T-helper 2 cell treated with Interferon-gamma antibody and Interleukin-4, amounts not matched to agents 100 ng/mL and 5 ng/mL, for 36 hours (primary cell): ENCODE data around the gene ADAM15. TPM values are rescaled to one million over a fixed set of nuclear protein-coding genes. Genes with fewer than 3 reads are reported as not detected.

Experiments
- intact Hi-C: fragments of 100-400 bp; cut with micrococcal nuclease; formaldehyde crosslinking; loops from one replicate; pipeline ENCODE4 v1.15.1; 2023
- total RNA-seq: library from RNA; stranded (reverse); gene quantifications from 2 replicates; pipeline ENCODE4 v1.2.3, GENCODE V29; 2022

ADAM15 gene
- total RNA-seq, 1 donor from 2014 or later = 47.0 TPM

- intact Hi-C loops = no loop called here
Observed at GRCh38 chr1:155026588-155026987, 24.5 kb upstream of the ADAM15 start.

- intact Hi-C loops = no loop called here
Observed at GRCh38 chr1:155029513-155030242, 21.4 kb upstream of the ADAM15 start.

- intact Hi-C loops = no loop called here
Observed at GRCh38 chr1:155030243-155030795, 20.8 kb upstream of the ADAM15 start.

GRCh38 chr1:155030899-155031298 lies 20.2 kb upstream of the ADAM15 start:
- intact Hi-C loops = no loop called here

DNA sequence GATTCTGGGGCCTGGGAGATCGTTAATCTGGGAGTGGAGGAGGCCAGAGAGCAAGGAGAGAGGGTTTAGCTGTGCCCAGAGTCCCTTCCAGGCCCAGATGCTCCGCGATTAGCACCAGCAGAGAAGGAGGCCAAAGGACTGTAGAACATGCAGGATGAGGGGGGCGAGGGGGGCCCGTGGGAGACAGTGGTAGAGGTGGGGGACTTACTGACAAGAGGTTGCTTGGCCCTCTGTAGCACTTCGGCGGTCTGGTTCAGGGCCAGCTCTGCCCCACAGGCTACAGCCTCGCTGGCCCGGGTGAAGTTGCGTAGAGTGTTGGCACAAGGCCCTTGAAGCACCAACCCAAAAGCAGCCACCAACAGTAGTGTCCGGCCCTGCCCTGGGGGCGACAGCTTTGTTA lies 18.2 kb upstream of the ADAM15 start:
- intact Hi-C loops = no loop called here

DNA sequence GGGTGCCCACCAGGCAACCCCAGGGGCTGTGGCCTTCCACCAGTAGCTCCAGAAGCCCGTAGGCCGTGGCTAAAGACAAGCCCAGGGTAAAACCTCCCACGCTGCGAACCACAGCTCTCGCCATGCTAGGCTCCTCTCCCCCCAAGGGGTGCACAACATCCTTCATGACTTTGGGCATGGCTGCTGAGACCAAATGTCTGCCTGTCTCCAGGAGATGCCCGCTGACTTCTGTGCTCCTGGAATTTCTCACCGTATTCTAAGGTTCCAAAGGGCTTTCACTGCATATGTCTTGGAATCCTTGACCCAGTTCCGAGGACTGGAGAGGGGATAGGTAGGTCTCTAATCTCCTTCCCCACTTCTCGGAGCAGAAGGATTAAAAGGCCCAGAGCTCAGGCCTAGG lies 17.6 kb upstream of the ADAM15 start, which contains the start of the genes DCST1 and DCST2:
Gene DCST1 (plus strand): TSS at position 301 of the 400 bp plus-strand sequence. CDS start 213 bp downstream, outside the sequence.
Gene DCST2 (minus strand): TSS at position 258 of the 400 bp plus-strand sequence. CDS start 80 bp downstream, at position 178.
- intact Hi-C loops = no loop called here

- intact Hi-C loops = no loop called here
Observed at GRCh38 chr1:155034318-155035208, 16.6 kb upstream of the ADAM15 start.

GRCh38 chr1:155035936-155036335 lies 15.2 kb upstream of the ADAM15 start:
- intact Hi-C loops = no loop called here

DNA sequence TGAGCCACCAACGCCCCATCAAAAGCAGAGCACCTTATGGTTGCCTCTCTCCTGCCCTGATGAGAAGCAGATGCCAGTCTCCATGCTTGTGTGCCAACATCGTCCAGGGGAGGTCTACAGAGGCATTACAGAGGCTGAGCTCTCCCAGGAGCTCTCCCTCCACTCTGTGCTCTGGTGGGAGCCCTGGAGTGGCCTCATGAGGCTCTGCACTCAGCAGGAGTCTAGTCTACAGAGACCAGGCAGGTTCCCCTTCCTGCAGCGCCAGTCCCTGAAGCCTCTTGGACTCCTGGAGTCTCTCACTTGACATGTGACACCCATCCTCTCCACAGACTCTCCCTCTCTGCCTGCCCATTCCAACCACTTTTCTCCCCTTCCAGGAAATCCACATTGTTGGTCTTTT lies 14.1 kb upstream of the ADAM15 start:
- intact Hi-C loops = no loop called here

DNA sequence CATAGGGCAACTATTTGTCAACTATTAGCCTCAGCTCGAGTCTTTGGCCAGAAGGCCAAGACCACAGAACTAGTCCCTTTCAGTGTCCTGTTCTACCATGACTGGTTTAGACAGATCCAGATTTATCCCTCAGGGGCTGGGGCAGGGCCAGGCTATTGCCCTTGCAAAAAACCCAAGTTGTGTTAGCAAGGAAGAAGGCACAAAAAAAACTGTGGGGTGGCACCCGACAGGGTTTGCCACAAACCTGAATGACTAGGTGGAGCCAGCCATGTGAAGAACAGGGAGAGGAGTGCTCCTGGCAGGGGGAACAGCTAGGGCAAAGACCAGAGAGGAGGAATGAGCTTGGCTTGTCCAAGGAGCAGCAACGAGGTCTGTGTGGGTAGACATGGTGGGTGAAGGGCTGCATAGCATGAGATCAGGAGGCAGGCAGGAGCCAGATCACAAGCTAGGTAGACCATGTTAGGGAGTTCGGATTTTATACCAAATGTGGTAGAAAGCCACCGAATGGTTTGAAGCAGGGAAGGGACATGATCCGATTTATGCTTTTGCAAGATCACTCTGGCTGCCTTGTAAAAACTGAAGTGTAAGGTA lies 13.2 kb upstream of the ADAM15 start:
- intact Hi-C loops = no loop called here

DNA sequence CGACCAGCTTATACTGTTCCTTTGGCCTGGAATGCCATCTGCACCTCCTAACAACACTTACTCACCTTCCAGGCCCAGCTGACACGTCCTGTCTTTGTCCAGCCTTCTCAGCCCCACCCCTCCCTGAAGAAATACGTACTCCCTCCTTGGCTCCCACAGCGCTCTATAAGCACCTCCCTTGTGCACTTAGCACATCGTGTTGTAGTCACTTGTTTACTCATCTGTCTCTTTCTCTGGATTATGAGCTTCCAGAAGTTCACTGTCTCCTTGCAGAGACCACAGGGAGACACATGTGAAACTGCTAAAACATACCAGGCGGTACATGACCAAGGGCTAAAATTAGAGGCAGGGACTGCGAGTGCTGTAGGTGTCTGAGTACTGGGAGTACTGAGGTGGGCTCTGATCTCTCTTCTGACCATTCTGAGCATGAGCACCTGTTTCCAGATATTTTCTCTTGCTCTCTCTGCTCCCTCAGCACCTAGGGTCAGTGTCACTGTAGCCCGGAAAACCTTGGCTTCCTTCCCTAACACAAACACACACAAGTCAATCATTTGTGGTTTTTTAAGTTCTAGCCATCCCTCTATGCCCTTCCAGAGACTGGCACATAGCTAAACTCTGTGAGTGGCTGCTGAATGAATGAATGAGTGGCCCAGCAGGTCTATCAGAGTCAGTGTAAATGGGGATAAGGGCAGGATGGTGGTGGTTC lies 12.4 kb upstream of the ADAM15 start:
- intact Hi-C loops = no loop called here

- intact Hi-C loops = no loop called here
Observed at GRCh38 chr1:155039308-155039669, 11.8 kb upstream of the ADAM15 start.

DNA sequence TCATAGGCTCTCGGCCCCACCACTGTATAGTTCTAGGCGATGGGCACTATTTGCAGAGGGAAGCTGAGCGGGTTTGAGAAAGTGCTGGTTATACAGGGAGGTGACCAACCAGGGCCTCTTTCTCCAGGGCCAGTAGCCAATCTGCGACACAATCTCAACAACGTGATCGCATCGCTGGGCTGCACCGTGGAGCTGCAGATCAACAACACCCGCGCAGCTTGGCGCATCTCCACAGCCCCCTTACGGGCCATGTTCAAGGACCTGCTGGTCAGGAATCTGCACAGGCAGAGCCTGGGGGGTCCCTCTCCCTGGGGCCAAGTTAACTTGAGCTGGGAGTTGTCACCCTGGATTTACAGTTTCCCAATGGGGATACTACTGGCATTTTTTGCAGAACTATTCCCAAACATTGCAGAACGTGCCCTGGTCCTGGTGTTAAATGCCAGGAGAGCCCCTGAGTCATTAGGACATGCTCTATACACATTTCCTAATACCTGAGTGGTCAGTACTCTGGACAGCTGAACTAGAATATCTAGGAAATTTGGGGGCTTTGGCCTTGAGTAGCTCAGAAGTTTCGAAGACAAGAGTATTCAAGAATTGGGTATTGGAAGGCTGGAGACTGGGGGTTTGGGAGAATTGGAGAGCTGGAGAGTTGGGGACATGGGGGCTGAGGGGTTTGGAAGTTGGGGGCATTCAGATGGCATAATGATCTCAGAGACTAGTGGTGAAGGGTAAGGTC lies 10.6 kb upstream of the ADAM15 start:
- intact Hi-C loops = no loop called here

- intact Hi-C loops = no loop called here
Observed at GRCh38 chr1:155042789-155043188, 8.3 kb upstream of the ADAM15 start.

- intact Hi-C loops = no loop called here
Observed at GRCh38 chr1:155043301-155043702, 7.8 kb upstream of the ADAM15 start.

GRCh38 chr1:155043793-155044192 lies 7.3 kb upstream of the ADAM15 start:
- intact Hi-C loops = no loop called here

GRCh38 chr1:155044365-155044764 lies 6.8 kb upstream of the ADAM15 start:
- intact Hi-C loops = no loop called here

DNA sequence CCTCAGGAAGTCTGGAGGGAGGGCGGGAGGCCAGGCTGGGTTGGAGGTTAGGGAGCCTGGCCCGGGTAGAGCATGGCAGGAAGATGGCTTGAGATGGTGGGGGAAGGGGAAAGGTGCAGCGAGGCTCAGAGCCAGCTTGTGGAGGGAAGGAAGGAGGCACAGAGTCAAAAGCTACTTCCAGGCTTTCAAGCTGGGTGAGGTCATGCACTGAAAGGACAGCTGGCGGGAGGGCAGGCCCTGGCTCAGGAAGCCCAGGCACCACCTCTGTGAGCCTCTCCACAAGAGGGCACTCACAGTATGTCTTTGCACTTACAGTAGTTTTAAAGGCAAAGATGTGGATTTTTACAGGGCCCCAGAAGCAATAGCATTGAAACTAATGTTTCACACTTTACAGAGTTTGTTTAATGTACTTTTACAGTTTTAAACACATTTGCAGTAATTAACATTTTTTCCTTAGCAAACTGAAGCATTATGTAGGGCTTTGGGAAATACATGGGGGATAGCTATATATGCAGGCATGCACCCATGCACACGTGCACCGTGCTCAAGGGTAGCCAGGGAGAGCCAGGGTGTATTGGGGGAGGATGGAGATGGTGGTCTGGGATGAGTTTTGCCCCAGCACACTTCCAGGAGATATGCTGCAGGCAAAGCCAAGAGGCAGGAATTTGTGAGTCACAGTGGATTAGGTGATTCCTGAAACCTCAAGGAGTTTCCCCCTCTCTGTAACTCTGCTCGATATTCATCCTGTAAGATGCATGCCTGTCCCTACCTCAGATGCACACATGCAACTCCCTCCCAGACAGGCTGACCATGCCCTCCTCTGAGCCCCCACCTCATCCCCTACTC lies 6.1 kb upstream of the ADAM15 start:
- intact Hi-C loops = loop anchor here (1.0 kb wide), 2 partner anchors 16 to 39 kb away; no protein-coding TSS in a partner anchor
